HTR-8/SVneo (cell line): Measurements from ENCODE around the gene RHBG.

Experiments used
- DNase-seq: peaks from one replicate; pipeline ENCODE4 v3.0.0; 2011; ENCODE audit warnings: low spot score, mixed read lengths; ENCODE audit not compliant: insufficient read length
- FAIRE-seq: peaks from 2 replicates; lab custom pipeline; 2011; peaks lifted over from hg19 to GRCh38; lab: Jason Lieb, UNC

The RHBG gene

DNA sequence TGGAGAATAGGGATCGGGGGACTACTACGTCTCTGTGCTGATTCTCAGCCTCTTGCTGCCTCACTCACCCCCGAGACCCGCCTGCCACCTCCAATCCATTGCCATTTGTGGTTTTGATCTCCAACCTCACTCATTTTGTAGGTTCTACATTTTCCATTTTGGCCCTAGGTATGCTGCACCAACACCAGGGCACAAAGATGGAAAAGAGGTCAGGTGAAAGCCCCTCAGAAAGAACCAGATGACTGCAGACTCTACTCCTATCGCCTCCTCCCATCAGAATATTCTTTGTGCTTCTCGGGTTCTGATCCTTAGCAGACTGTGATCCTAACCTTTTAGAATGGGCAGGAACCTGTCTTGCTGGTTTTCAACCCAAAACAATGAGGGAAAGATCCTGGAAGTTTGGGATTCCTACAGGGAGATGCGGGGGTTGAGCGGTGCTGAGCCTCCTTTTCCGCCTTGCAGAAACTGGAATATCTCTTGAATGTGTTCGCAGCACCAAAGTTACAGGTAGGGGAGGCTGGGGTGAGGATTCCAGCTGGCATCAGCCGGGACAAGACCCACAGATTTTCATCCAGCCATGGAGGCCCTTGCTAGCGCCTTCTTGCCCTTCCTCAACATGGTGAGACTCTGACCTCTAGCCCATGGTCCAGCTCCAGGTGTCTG lies 53.1 kb downstream of the RHBG start:
- DNase-seq (no peak), FAIRE-seq (no peak)

DNA sequence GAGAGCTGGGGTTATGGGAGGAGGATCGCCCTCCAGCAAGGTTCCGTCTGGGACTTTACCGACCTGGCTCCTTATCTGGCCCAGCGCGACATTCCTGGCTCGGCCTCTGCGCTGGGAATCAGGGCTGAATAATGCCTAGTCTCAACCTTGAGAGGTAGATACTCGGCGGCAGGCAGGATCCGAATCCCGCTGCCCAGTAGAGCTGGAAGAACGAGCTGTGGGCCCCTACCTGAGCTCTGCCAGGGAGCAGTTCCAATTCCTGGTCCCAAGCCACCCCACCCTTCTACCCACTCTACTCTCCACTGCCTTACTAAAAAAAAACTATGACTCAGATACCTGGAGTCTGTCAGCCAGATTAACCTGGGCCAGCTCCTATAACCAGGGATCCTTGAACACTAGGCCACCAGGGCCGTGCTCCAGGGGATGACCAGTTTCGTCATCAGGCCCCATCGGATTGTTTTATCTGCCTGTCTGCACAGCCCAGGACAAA lies 53.6 kb downstream of the RHBG start:
- FAIRE-seq (no peak), DNase-seq (no peak)

DNA sequence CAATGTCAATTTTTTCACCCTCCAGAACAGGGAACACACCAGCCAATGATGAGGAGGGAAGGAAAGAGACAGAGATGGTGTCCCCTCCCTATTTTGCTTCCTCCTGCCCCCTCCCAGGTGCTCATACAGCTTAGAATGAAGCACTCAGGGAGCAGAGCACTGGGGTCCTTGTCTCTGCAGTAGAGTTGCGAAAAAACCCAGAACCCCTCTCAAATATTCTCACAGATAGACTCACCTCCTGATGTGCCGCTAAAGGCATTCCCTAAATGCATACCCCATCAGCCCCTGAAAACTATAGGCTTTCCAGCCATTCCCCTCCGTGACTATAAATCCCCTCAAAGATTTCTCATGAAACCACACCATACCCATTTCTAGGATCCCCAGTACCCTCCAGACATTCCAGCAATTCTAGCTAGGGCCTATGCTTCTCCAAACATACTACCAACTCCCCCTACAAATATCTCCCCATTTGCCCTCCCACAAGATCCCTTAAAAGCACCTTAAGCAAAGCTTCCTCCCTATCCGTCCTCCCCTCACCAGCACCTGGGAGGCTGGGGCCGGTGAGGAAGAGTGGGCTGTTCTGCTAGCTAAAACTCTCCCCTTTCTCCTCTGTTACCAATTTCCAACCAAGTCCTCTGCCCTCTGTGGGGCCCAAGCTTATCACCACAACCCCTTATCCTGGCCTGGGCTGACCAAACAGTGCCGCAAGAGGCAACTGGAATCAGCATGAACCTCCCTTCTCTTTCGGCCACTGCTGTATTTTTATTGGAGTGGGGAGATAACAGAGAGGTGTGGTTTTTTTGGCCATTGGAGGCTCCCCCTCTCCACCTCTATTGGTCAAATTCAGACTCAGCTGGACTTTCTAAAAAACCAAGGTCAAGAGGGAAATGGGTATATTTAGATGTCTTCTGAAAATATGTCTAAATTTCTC lies 54.7 kb downstream of the RHBG start:
- no peak for FAIRE-seq
- no peak for DNase-seq

DNA sequence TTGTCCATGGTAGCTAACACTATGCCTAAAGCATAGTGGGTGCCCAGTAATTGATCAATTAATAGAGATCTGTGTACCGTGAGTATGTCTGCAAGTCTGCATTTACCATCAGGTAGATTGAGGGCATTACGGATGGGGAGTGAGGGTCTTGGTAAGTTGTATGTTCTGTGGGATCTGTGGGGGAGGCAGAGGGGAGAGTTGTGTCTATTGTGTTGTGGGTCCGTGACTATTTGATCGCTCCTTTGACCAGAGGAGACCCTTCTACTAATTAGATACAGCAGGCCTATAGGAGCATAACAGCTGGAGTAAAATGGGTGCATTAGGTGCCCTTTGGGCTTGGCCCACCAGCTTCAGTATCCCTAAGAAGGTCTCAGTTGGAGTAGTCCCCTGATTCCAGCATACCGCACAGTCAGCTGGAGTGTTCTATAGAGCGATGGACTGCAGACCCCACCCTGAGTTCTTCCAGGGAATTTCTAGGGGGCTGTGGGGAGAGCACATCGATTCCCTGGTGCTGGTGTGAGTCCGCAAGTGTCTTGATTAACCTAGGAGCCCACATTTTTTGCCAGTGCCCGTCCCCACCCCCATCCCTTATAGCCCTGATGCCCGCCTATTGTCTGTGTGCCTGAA lies 55.9 kb downstream of the RHBG start:
- no peak for DNase-seq
- no peak for FAIRE-seq

DNA sequence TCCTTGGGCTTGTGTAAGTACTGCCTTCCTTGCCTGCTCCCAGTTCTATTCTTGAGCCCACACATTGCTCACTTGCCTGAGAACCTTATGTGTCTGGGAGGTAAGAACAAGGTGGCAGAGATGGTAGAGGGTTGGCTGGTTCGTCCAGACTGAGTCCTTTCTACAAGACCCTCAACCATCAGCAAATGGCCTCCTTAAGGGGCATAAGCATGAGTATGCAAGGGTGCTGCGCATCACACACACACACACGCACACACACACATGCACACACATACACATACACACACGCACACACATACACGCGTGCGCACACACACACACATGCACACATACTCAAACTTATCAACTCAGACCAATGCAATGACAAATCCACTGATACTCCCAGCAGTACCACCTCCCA lies 56.9 kb downstream of the RHBG start:
- FAIRE-seq (no peak), DNase-seq (no peak)

DNA sequence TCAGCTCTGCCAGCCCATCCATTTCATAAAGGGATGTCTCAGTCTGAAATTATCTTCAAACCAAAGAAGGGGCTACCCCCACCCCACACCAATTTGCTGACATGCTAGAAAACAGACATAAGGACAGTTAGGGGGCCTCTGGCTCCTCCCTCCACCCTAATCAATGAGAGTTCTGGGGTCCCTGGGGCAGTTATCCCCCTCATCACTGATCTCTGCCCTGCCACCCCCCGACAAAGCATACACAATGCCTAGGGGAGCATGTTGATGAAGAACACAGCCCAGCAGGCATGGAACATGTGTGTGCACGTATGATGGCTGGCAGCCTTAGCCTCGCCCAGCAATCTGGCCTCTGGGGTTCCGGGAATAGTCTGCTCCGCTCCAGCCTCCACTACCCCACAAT lies 58.9 kb downstream of the RHBG start:
- FAIRE-seq (no peak), DNase-seq (no peak)

DNA sequence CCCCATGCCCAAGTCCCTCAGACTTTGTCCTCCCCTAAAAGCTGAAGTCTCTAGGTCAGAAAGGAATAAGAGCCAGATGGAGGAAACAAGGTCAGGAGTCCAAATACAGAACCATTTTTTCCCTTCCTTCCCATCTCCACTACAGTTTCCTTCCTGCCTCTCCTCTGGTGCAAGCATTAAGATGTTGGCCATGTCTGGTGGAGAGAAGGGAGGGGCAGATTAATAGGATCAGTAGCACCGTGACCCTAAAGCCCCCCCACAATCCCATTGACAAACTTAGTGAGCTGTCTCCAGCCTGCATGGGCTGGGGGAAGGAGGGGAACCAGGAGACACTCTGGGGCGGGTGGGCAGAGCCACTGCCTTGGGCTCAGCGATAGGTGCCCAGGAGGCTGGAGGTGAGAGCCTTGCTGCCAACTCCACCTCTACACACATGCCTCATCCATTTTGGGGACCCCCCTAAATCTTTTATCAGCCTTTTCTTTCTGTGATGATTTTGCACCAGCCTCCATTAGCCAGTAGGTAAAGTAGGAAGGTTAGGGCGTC lies 59.8 kb downstream of the RHBG start:
- no peak for FAIRE-seq
- DNase-seq: no peak

DNA sequence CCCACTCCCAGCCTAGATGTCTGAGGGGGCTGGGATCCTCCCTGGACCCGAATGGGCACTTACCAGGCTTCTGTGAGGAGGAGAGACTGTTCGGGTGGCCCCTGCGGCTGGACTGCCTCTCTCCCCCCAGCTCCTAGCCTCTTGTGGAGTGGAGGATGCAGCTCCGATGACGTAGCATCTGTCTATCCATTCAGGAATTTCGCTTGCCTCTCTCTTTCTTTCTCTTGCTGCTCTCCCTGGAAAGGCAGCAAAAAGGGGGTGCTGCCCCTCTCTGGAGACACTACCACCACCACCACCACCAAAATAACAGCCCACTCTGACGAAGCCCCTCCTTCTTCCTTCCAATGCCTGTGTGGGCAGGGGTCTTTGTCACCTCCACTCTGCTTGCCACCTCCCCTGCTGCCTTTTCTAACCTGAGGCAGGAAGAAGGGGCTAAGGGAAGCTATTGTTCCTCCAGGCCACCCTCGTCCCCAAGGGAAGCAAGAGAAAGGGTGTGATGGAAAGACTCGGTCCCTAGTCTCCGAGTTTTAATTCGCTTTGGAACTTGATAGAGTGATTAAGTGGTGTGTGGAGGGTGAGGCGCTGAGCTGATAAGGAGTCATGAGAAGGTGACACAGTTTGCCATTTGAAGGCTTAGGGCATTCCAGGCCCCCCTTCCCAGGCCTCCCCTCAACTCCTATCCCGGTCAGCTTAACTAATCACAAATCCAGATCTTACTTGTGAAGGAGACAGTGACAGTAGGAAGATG lies 60.5 kb downstream of the RHBG start:
- FAIRE-seq: no peak
- DNase-seq: no peak

DNA sequence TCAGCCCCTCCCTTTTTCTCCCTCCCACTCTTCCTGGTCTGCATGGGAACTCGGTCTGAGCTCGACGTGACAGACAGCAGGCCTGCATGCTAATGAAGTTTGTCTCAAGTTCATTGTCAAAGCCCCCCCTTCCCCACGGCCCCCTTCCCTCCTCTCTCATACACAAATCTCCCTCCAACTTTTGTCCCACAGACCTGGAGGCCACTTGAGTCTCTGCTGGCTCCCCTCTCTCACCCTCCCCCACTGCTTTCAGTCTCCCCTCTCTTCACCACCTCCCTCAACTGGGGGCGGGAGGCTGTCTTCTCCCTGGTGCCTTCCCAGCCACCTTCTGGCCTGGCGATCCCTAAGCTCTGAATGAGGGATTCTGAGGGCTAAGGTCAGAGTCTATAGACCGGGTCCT lies 61.3 kb downstream of the RHBG start:
- DNase-seq (no peak), FAIRE-seq (no peak)

DNA sequence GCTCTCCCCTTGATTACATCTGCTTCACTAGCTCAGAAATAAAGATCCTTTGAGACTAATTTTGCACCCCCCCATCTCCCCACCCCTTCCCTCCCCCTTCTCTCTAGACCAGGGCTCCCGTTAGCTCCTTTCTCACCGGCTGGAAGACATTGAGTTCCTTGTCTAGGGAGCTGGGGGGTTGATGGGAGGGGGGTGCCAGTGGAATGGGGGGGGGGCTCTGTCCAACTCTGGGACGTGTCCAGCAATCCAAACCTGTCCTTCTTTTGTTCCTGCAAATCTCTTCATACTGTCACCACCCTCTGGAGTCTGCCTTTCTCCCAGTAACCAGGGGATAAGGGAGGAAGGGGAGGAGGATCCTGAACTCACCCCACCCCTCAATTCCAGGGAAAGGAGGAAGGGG lies 61.9 kb downstream of the RHBG start:
- DNase-seq (no peak), FAIRE-seq (no peak)

DNA sequence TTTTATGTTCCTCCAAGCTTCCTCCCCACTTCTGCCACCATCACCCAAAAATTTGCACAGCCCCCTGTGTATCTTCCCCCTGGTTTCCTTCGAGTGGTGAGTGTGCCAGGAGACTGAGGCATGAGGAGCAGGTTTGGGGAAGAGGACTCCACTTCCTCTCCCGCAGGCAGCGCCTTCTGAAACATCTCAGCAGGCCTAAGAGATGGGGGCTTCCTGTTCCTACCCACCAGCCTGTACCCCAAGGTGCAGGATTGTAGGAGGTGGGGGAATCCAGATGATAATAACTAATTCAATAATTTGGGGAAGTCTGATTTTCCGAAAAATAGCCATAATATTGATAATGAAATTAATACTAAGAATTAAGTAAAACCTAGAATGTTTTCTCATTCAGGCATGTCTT lies 62.4 kb downstream of the RHBG start:
- FAIRE-seq (no peak), DNase-seq (no peak)

DNA sequence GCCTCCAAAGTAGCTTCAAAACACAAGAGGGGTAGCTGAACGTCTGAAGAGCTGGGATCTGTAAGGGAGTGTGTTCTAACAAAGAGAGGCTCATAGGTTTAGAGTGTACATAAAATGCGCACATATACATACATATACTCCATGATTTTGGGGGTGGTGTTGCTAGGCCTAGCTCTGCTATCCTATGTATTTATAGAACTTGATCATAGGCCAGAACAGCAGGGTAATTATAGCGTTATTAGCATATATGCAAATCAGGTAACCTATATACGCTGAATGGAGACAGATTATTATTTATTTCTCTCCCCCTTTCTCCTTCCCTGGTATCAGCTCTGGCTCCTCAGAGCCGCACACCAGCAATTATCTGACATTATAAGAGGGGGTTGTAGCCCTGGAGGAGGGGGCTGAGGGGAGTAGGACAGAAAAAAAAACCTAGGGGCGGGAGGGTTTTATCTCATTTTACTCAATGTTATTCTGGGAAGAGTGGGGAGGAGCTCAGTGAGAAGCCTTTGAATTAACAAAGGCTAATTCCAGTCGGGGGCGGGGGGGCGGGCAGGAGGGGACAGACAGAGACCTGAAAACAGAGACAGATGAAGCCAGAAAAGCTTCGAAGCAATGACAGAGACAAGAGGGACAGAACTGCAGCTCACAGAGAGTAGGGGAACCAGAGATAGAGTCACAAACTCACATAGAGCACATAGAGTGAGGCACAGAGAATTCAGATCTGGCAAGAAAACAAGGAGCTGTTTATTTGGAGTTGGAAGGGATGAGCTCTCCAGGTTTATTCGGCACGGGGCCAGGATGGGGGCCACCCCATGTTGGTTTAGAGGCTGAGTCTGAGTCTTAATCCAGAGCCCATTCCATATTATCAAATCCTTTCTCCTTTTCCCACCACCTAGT lies 63.0 kb downstream of the RHBG start:
- DNase-seq: no peak
- FAIRE-seq: no peak

DNA sequence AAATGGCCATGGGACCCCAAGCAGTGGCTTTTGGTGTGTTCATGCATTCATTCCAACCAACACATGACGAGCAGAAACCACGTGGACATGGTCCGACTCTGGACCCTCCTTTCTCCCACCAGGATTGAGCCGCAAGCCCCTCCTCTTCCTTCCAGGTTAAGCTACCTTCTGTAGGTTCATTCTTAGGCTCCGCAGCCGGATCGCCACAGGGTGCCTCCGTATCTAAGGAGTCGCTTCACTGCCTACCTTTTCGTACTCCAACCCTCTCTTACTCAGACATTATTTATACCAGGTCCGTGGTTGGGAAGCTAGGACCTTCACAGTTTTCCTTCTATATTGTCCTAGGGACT lies 63.6 kb downstream of the RHBG start:
- FAIRE-seq (no peak), DNase-seq (no peak)

DNA sequence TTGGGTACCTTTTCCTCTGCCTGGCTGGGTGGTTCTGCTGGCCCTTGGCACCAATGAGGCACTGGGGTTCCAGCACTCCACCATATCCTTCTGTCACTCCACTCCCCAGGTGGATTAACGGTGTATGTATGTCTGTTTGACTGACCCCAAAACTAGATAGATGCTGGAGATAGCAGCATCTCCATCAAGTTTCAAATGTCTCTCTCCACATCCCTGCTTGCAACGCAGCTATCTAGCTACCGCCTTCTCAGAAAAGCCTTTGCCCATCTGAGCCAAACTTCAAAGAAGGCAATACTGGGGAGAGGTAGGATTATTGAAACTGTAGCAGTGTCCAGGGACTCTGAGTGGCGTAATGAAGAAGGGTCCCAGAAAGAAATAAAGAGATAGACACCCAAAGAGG lies 64.0 kb downstream of the RHBG start:
- FAIRE-seq (no peak), DNase-seq (no peak)

DNA sequence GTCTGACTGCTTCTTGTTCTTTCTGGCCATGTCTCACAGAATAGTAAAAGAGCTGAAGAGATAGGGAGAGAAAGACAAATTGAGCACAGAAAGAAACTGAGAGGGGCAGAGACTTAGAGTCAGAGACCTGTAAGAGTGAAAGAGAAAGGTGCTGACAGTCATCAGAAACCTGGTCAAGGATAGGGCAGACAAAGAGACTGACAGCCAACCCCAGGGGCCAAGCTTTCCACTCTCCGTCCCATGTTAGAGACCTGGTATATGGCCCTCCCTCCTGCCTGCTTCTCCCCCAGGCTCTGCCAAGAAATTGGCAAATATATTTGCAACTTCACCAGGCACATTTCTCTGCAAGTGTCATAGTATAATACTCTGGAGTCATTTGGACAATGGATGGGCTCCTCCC lies 64.6 kb downstream of the RHBG start:
- no peak for FAIRE-seq
- DNase-seq: no peak
